Brain (organoid and tissue), 1 donor: ENCODE results near the gene LMO1. TPM values are rescaled to one million over a fixed set of nuclear protein-coding genes. Genes with fewer than 3 reads are reported as not detected.

Source experiments
- polyA plus RNA-seq: library from polyadenylated mRNA; stranded (reverse); fragments of 350-450 nt; fragmentation: Illumina TruSeq; extraction: RNeasy Lipid Tissue Mini Kit (QIAGEN cat#74804); gene quantifications from one replicate; pipeline ENCODE4 v1.2.3, GENCODE V29; 2015; ENCODE audit warnings: low read depth, low replicate concordance; ENCODE audit not compliant: insufficient read depth

Gene LMO1
- polyA plus RNA-seq, 1 donor from 2014 or later: 0.93 TPM

Other genes starting within 250 kb of the LMO1 start
- gene TUB, start 182.7 kb downstream of the LMO1 start, polyA plus RNA-seq: 4.8 TPM
- gene RIC3, start 94.9 kb downstream of the LMO1 start, polyA plus RNA-seq: 4.9 TPM